Activated T-cell treated with anti-CD3 and anti-CD28 coated beads, Interleukin-2, amount 50 U/mL, for 1 hour (primary cell): Measurements from ENCODE around the gene NCOA5.

Source experiments
- DNase-seq: peaks from one replicate; pipeline ENCODE4 v3.0.0-alpha.2; 2020

NCOA5 gene

GRCh38 chr20:46088409-46089166 is 1.2 kb downstream of the NCOA5 start:
- DNase-seq, result no peak

DNA sequence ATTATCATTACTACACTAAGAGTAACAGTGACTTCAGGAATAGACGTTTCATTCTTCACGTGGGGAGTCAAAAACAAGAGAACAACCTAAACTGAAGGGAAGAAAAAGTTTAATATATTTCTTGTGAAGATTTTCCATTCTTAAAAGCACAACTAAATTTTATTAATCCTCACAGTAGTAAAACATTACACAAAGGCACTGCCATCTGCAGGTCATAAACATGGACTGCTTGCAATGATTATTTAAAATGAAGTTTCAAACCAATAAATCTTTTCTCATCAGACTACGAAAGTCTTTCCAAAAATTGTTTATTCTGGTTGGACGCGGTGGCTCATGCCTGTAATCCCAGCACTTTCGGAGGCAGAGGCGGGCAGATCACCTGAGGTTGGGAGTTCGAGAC is 2.6 kb downstream of the NCOA5 start:
- no peak for DNase-seq

DNA sequence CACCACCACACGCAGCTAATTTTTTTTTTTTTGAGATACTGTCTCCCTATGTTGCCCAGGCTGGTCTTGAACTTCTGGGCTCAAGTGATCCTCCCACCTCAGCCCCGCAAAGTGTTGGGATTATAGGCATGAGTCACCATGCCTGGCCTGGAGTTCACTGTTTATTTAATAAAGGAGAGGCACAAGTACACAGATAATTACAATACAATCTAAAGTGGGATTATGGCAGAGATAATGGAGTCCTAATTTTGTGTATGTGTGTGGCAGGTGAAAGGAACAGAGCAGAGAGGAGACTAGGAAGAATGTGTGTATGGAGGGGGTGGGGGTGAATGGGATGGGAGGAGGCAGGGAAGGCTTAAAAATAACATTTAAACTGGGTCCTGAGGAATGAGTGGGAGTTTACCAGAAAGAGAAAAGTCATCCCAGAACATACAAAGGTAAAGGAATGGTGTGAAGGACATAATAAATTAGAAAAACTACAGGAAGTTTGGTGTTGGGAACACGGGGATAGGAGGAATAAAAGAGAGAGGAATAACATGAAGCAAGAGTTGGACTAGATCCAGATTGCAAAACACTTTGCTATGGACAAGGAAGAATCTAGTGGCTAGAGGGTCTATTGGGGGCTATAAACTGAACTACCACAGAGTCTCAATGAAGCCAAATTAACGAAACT is 4.4 kb downstream of the NCOA5 start:
- no peak for DNase-seq

- no peak for DNase-seq
Measured at GRCh38 chr20:46084805-46085178, 5.0 kb downstream of the NCOA5 start.

DNA sequence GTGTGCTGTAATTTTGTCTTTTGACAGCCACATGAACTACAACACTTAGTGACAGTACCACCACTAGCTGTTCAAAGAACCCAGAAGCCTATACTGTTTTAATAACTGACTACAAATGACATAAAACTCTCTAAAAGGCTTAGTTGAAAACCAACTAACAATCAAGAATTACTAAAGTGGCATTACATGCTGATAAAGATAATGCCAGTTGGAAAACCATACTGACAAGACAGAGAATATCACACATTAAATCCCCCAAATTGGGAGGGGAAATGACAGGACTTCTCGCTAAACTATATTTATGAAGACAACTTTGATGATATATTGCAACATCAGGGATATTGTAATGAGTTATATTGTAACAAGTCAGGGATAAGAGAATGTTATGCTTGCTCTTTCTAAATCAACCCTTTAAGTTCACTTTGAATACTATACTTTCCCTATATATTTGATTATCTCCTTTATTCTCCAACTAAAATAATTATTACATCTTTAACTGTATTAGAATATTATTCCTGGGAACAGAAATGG is 6.2 kb downstream of the NCOA5 start:
- no peak for DNase-seq

DNA sequence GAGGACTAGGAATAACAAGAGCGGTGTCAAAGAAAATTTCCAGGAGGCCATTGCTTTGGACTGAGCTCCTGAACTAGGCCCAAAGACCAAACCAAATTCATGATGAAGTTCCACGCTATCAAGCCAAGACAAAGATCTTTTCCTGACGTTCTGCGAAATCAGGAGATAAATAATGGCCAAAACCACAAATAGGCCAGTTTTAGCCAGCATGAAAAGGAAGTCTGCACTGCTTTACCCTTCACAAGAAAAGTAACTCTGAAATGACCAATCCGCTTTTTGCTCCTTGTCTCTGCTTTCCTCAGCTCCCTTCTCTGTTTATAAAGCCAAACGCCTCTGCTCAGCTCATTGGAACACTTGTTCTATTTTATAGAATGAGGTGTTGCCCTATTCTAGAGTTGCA is 6.7 kb downstream of the NCOA5 start:
- no peak for DNase-seq

- DNase-seq, result no peak
Measured at GRCh38 chr20:46081074-46081473, 8.7 kb downstream of the NCOA5 start.

DNA sequence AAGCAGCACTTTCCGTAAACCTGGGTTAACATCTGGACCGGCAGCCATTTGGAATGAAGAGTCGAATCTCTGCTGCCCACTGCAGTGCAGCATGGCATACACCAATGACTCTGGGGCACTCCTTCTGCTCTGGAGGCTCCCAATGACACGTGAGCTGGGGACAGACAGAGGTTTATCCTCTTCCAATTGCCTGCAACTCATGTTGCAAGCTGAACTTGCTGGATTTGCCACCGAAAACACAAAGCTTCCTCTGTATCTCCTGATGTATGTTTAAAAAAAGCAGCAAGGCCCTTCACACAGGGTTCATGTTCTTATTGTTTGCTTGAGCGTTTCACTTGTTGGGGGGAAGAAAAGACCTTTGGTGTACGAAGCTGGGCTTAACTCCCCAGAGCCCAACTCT is 10.8 kb downstream of the NCOA5 start:
- DNase-seq, result no peak

GRCh38 chr20:46077642-46078305 is 12.0 kb downstream of the NCOA5 start:
- DNase-seq, result no peak

- no peak for DNase-seq
Measured at GRCh38 chr20:46076806-46077205, 13.0 kb downstream of the NCOA5 start.

GRCh38 chr20:46074006-46074405 is 15.8 kb downstream of the NCOA5 start:
- DNase-seq, result no peak

GRCh38 chr20:46073443-46073842 is 16.3 kb downstream of the NCOA5 start:
- DNase-seq, result no peak

DNA sequence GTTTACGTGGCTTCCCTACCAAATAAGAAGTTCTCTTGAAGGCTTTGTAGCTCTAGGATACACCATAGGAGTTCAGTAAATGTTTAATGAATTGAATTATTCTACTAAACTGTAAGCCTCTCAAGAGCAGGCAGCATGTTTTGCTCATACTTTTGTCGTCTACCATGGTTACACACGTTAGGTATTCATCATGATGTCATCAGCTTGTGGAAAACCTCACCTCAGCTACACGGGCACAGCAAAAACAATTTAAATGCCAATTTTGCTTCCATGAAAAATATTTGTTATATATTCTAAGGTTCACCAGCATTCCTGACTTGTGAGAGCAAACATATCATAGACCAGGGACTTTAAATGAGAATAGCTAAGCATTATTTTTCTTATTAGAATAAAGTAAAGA is 16.7 kb downstream of the NCOA5 start:
- no peak for DNase-seq

GRCh38 chr20:46071573-46071972 is 18.2 kb downstream of the NCOA5 start:
- DNase-seq, result no peak

DNA sequence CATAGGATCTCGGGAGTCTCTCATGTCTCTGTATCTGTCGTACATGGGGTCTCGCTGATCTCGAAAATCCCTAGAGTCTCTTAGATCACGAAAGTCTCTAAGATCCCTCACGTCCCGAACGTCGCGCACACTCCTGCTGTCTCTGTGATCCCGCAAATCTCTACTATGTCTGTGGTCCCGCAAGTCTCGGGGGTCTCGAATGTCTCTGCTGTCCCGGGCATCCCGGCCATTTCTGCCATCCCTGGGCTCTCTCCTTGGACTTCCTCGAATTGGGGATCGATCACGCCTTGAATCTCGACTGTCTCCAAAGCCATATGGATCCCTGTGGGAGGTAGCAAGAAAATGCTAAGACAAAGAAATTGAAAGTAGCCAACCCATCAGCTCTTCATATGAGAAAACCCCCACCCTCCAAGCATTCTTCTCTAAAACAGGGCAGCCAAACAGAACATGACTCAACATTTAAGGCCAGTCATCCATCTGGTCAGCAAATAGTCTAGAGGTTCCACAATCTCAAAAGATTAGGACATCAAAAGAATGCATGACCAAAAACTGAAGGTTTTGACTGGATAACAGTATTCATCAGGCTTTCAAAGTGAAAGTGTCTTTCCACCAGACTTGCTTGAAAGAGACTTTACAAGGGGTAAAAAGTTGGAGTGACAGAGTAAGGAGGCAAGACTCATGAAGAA is 19.4 kb downstream of the NCOA5 start:
- no peak for DNase-seq

DNA sequence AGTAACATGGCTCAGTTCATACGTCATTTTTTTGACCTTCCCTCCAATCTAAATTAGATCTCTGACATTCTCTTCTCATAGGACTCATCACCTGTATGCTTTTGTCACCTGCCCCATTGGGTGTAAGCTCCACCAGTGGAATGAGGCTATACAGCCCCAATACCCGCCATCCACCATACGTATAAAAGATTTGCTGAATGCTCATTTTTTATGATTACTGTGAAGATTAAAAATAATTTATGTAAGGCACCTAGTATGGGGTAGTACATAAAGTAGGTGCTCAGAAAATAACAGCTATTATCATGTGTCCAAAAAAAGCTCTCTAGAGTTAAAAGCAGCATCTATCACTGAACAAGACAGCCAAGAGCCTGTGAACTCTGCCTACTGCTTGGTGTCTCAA is 24.1 kb downstream of the NCOA5 start:
- DNase-seq, result no peak

- no peak for DNase-seq
Measured at GRCh38 chr20:46065006-46065405, 24.8 kb downstream of the NCOA5 start.

GRCh38 chr20:46063652-46064054 is 26.1 kb downstream of the NCOA5 start:
- DNase-seq, result no peak

DNA sequence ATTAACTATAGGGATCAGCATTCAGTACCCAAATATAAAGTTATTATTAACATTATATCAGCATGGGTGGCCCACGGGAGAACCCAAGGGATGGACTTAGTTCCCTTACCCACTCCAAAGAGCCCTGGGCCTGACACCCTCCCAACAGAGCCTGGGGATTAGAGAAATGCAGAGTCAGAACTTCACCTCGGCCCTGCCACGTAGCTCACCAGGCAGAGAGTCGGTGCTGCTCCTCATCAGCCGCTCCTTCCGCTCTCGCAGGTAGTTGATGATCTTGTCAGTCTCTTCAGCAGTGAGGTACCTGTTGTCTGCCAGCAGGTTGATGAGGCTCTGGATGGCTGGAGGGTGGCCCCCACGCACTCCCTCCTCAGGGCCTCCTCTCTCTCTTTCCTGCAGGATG is 26.6 kb downstream of the NCOA5 start:
- no peak for DNase-seq

GRCh38 chr20:46062621-46063020 is 27.1 kb downstream of the NCOA5 start:
- DNase-seq, result no peak

DNA sequence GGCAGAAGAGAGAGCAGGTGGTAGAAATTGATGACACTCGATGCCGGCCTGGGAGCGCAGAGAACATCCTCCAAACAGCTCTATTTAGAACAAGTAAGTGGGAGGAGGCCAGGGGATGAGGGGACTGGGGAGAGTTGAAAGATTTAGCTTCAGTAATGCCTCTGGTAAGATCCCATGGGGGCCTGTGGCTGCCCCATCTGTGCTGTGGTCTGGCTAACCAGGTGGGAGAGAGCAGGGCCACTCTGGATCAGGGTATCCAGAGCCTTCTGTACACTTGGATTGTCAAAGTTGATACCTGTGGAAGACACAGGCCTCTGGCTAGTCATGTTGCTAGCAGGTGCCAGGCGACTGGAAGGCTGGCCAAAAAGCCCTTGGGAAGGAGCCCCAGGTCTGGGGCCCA is 27.6 kb downstream of the NCOA5 start:
- no peak for DNase-seq

DNA sequence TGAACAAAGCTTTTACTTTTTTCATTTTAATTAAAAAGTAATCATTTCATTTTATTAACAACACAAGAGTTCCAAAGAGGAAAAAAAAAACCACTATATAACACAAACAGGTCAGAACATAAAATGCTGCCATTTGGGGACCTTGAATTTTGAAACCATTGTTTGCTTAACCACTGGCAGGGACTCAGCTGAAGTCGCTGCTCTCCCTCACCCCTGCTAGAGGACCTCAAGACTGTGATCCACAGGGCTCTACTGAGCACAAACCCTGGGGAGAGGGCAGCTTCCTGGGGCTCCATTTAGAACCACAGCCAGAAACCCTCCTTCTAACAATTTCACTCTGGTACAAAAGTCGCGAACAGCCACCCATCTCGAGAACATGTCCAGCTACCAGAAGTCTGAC is 28.8 kb downstream of the NCOA5 start:
- DNase-seq, result no peak

- DNase-seq, result no peak
Measured at GRCh38 chr20:46060301-46060881, 29.4 kb downstream of the NCOA5 start.
